CD14-positive monocyte (primary cell): Measurements from ENCODE around the gene FNDC3A. TPM values are rescaled to one million over a fixed set of nuclear protein-coding genes. Genes with fewer than 3 reads are reported as not detected.
A peak's percentile ranks its signal among the peaks of the same experiment; 100 is the strongest.

ENCODE experiments used
- DNase-seq, 3 donors: peaks; one replicate each; pipeline ENCODE4 v3.0.0-alpha.2; 2011 to 2022
- H2AFZ ChIP-seq: 2 replicates; pipeline ENCODE4 v1.6.0; 2012; ENCODE audit warnings: mild to moderate bottlenecking, low read depth, low read length, inconsistent platforms; ENCODE audit not compliant: insufficient read depth, poor library complexity, severe bottlenecking
- H3K27ac ChIP-seq, 2 donors: 1 replicate in 1 of 2; 2 replicates in 1 of 2; pipeline ENCODE4 v1.5.1; 2012 to 2013; ENCODE audit warnings: low read length in 2 of 2, control low read depth in 1 of 2, inconsistent platforms in 1 of 2, low read depth in 1 of 2, mild to moderate bottlenecking in 1 of 2
- H3K27me3 ChIP-seq, 2 donors: one replicate each; pipeline versions ENCODE4 v1.6.0 to v1.6.1; 2011 to 2013; ENCODE audit warnings: low read length in 2 of 2; ENCODE audit not compliant: control insufficient read depth in 2 of 2, insufficient read depth in 2 of 2
- H3K36me3 ChIP-seq, 2 donors: replicated peaks in 1 of 2; 1 replicate in 1 of 2; 2 replicates in 1 of 2; pipeline versions ENCODE4 v1.5.1 to v1.6.1; 2012 to 2013; ENCODE audit warnings: low read length in 2 of 2, control low read depth in 1 of 2, inconsistent platforms in 1 of 2, mild to moderate bottlenecking in 1 of 2; ENCODE audit not compliant: insufficient read depth in 2 of 2, control insufficient read depth in 1 of 2
- H3K4me1 ChIP-seq, 2 donors: 1 replicate in 1 of 2; 2 replicates in 1 of 2; pipeline versions ENCODE4 v1.5.1 to v1.6.1; 2012 to 2013; ENCODE audit warnings: low read length in 2 of 2, control low read depth in 1 of 2, inconsistent platforms in 1 of 2, mild to moderate bottlenecking in 1 of 2, moderate library complexity in 1 of 2; ENCODE audit not compliant: insufficient read depth in 2 of 2, control insufficient read depth in 1 of 2
- H3K4me2 ChIP-seq: replicated peaks from 2 replicates; pipeline ENCODE3; 2012; ENCODE audit warnings: low read length, moderate library complexity, mild to moderate bottlenecking; ENCODE audit not compliant: poor library complexity, severe bottlenecking; ENCODE audit errors: extremely low read depth
- H3K4me3 ChIP-seq, 3 experiments: fragments of 200-600 bp in 1 of 3; sonication (generic) in 1 of 3; replicated peaks in 1 of 3; 1 replicate in 2 of 3; 2 replicates in 1 of 3; pipeline ENCODE4 v1.5.1; 2011 to 2013; ENCODE audit warnings: low read length in 3 of 3, mild to moderate bottlenecking in 3 of 3, control low read depth in 2 of 3, low read depth in 2 of 3, inconsistent platforms in 1 of 3, moderate library complexity in 1 of 3
- H3K79me2 ChIP-seq: 2 replicates; pipeline ENCODE4 v1.6.0; 2012; ENCODE audit warnings: mild to moderate bottlenecking, control low read depth, inconsistent platforms, low read length, moderate library complexity; ENCODE audit not compliant: insufficient read depth
- H3K9ac ChIP-seq: 2 replicates; pipeline ENCODE4 v1.6.0; 2017; ENCODE audit warnings: low read length, mild to moderate bottlenecking; ENCODE audit not compliant: insufficient read depth, poor library complexity, severe bottlenecking
- H3K9me3 ChIP-seq, 2 donors: replicated peaks in 1 of 2; 1 replicate in 1 of 2; 2 replicates in 1 of 2; pipeline versions ENCODE4 v1.5.1 to v1.6.1; 2012 to 2013; ENCODE audit warnings: low read length in 2 of 2, control low read depth in 1 of 2; ENCODE audit not compliant: control insufficient read depth in 1 of 2, insufficient read depth in 1 of 2
- H4K20me1 ChIP-seq: 2 replicates; pipeline ENCODE4 v1.6.0; 2012; ENCODE audit warnings: mild to moderate bottlenecking, low read length, control low read depth, moderate library complexity; ENCODE audit not compliant: insufficient read depth
- H3K27ac Mint-ChIP-seq, 7 donors: one replicate each; pipeline ENCODE4 v1.8.0; 2020; ENCODE audit warnings: mild to moderate bottlenecking in 7 of 7, mixed read lengths in 7 of 7, moderate library complexity in 6 of 7, inconsistent platforms in 2 of 7
- H3K27me3 Mint-ChIP-seq, 3 donors: one replicate each; pipeline ENCODE4 v1.8.0; 2021 to 2022; ENCODE audit warnings: low read depth in 3 of 3, mild to moderate bottlenecking in 3 of 3, mixed read lengths in 3 of 3, moderate library complexity in 3 of 3, inconsistent platforms in 1 of 3
- H3K36me3 Mint-ChIP-seq, 2 donors: one replicate each; pipeline ENCODE4 v1.8.0; 2020; ENCODE audit warnings: mixed read lengths in 2 of 2, inconsistent platforms in 1 of 2, mild to moderate bottlenecking in 1 of 2
- H3K4me1 Mint-ChIP-seq: one replicate; pipeline ENCODE4 v1.8.0; 2020; ENCODE audit warnings: mild to moderate bottlenecking, mixed read lengths
- H3K4me3 Mint-ChIP-seq, 2 donors: one replicate each; pipeline ENCODE4 v1.8.0; 2020; ENCODE audit warnings: mild to moderate bottlenecking in 2 of 2, mixed read lengths in 2 of 2, moderate library complexity in 1 of 2
- H3K9me3 Mint-ChIP-seq, 7 donors: one replicate each; pipeline ENCODE4 v1.8.0; 2020 to 2022; ENCODE audit warnings: mixed read lengths in 7 of 7, mild to moderate bottlenecking in 6 of 7, moderate library complexity in 6 of 7, inconsistent platforms in 2 of 7
- WGBS: methylation state at CpG from one replicate; pipeline ENCODE4 v1.1.5; 2013; ENCODE audit warnings: missing lambda C conversion rate; ENCODE audit not compliant: insufficient coverage; 5-methylcytosine and 5-hydroxymethylcytosine counted together
- intact Hi-C, 2 donors: fragments of 100-400 bp; cut with micrococcal nuclease; formaldehyde crosslinking; loops; one replicate each; pipeline versions ENCODE4 v1.15.0 to v1.15.1; 2023
- polyA plus RNA-seq, 3 donors: library from polyadenylated mRNA; depleted of rRNA in 1 of 3; unstranded in 2 of 3; stranded (reverse) in 1 of 3; fragments of 300-500 nt in 2 of 3; fragments of >200 nt in 1 of 3; fragmentation: Illumina TruSeq in 2 of 3; gene quantifications; 1 replicate in 2 of 3; 2 replicates in 1 of 3; pipeline ENCODE4 v1.2.3, GENCODE V29; 2012 to 2021
- TF ChIP-seq, protein P1 (sequence below): fragments of 200-600 bp; IDR thresholded peaks from one replicate; pipeline ENCODE4 v1.8.0; 2022; ENCODE audit warnings: antibody characterized with exemption, mild to moderate bottlenecking

FNDC3A gene
- polyA plus RNA-seq, 3 donors = 8.3 to 27.0 (median 12.0) TPM

DNA sequence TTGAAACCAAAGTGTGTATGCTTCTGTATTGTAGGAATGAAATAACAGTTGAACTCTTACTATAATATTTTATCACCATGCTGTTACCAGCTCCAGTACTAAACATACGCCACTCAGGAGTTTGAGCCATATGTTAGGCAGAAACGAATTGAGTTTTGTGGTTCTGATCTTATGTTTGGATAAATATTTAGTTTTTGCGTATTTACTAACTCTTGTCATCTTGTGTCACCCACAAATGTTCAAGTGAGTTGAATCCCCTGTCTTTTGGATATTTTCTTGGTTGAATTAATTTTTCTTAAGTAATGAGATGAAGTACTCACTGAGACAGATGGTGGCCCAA is 1.5 kb downstream of the FNDC3A start:
- TF ChIP-seq, protein P1, sequence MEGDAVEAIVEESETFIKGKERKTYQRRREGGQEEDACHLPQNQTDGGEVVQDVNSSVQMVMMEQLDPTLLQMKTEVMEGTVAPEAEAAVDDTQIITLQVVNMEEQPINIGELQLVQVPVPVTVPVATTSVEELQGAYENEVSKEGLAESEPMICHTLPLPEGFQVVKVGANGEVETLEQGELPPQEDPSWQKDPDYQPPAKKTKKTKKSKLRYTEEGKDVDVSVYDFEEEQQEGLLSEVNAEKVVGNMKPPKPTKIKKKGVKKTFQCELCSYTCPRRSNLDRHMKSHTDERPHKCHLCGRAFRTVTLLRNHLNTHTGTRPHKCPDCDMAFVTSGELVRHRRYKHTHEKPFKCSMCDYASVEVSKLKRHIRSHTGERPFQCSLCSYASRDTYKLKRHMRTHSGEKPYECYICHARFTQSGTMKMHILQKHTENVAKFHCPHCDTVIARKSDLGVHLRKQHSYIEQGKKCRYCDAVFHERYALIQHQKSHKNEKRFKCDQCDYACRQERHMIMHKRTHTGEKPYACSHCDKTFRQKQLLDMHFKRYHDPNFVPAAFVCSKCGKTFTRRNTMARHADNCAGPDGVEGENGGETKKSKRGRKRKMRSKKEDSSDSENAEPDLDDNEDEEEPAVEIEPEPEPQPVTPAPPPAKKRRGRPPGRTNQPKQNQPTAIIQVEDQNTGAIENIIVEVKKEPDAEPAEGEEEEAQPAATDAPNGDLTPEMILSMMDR = no peak
- Histone ChIP-seq H3K36me3 (no peaks in the 10 kb centered on the region), H3K4me2 (peak overlapping the region; percentile 70), H3K9me3 (peaks cover 9 to 24% of the 10 kb centered on the region in 2 donors), H3K4me3 (peak overlapping the region; percentile 80 to 97 (median 92)), H3K79me2 (peaks cover 58% of the 10 kb centered on the region), H3K4me1 (peaks cover 40 to 52% of the 10 kb centered on the region in 2 donors), H2AFZ (peak overlapping the region; percentile 35), H3K9ac (peak overlapping the region; percentile 93), H4K20me1 (peaks cover 51% of the 10 kb centered on the region), H3K27ac (peak overlapping the region in 1 of 2 donors; percentile 96), H3K27me3 (no peaks in the 10 kb centered on the region)
- DNase-seq = no peak
- Mint-ChIP-seq H3K9me3 (peaks cover 23 to 31% (median 26%) of the 10 kb centered on the region in 7 donors), H3K4me3 (peak overlapping the region; percentile 95 to 96), H3K36me3 (peaks cover 5 to 31% of the 10 kb centered on the region in 2 donors), H3K27me3 (no peaks in the 10 kb centered on the region), H3K27ac (peak overlapping the region in 6 of 7 donors; percentile 96 to 99 (median 99)), H3K4me1 (peaks cover 38% of the 10 kb centered on the region)
- no CpG with 5 or more reads among the region's 3 CpGs for WGBS
- intact Hi-C loops = loop anchor here (5.0 to 10.0 kb wide), 2 partner anchors 72 to 75 kb away; no protein-coding TSS in a partner anchor

DNA sequence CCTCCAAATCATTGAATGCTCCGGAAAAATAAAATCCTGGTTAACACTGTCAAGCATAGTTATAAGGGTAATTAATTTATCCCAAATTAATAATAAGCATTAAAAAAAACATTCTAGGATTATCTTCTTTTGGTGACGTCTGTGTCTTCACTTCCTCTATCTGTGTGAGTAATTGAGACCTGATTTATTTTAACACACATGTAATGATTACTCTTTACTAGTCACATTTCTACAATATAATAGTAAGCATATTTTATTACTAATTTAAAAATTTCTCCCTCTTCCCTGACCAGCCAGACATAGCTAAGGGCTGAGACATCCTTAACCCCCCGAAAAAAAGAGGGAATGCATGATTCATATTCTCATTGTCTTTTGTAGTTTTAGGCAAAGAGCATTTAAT is 2.3 kb downstream of the FNDC3A start:
- DNase-seq = peak; percentile 28 to 42 (median 30)
- H3K9ac ChIP-seq = no peak overlapping the region
- peaks cover 65% of the 10 kb centered on the region for H3K79me2 ChIP-seq
- Mint-ChIP-seq H3K9me3 (peaks cover 17 to 27% (median 23%) of the 10 kb centered on the region in 7 donors), H3K36me3 (peaks cover 5 to 28% of the 10 kb centered on the region in 2 donors), H3K4me1 (peaks cover 38% of the 10 kb centered on the region), H3K4me3 (peak overlapping the region; percentile 86 to 95), H3K27ac (peak overlapping the region in 4 of 7 donors; percentile 50 to 83 (median 60)), H3K27me3 (no peaks in the 10 kb centered on the region)
- TF ChIP-seq, protein P1 = no peak
- H3K4me2 ChIP-seq = peak overlapping the region; percentile 70
- no peaks in the 10 kb centered on the region for H3K36me3 ChIP-seq
- H3K4me3 ChIP-seq = peak overlapping the region; percentile 80 to 97 (median 92)
- peak overlapping the region in 1 of 2 donors; percentile 96 for H3K27ac ChIP-seq
- WGBS = no CpG with 5 or more reads among the region's 3 CpGs
- peaks cover 6 to 17% of the 10 kb centered on the region in 2 donors for H3K9me3 ChIP-seq
- H4K20me1 ChIP-seq = peaks cover 59% of the 10 kb centered on the region
- intact Hi-C loops = loop anchor here (5.0 to 10.0 kb wide), 2 partner anchors 73 to 76 kb away; no protein-coding TSS in a partner anchor
- H3K27me3 ChIP-seq = no peaks in the 10 kb centered on the region
- peaks cover 40 to 52% of the 10 kb centered on the region in 2 donors for H3K4me1 ChIP-seq
- H2AFZ ChIP-seq = no peak overlapping the region
